OCI-LY3 (cell line): ENCODE data around the gene CHGA.
A peak's percentile ranks its signal among the peaks of the same experiment; 100 is the strongest.

Experiments used
- H2AFZ ChIP-seq: fragments of 200-600, 300-600 bp; shearing (Covaris generic); 2 replicates; pipeline ENCODE4 v1.6.0; 2014; ENCODE audit warnings: antibody characterized with exemption, low read depth, low read length
- H3K27ac ChIP-seq: fragments of 200-600, 300-600 bp; sonication (generic); 2 replicates; pipeline ENCODE4 v1.5.1; 2014; ENCODE audit warnings: mild to moderate bottlenecking, low read length, moderate library complexity, mixed read lengths
- H3K27me3 ChIP-seq: fragments of 200-600, 300-600 bp; sonication (generic); 2 replicates; pipeline ENCODE4 v1.6.1; 2014; ENCODE audit warnings: low read depth, low read length, mixed read lengths
- H3K36me3 ChIP-seq: fragments of 200-600, 300-600 bp; sonication (generic); replicated peaks from 2 replicates; pipeline ENCODE3; 2014; ENCODE audit warnings: low read depth, low read length, mixed read lengths
- H3K4me1 ChIP-seq: fragments of 300-600, 200-600 bp; sonication (generic); 2 replicates; pipeline ENCODE4 v1.6.1; 2014; ENCODE audit warnings: low read length, mixed read lengths
- H3K4me2 ChIP-seq: fragments of 200-600, 300-600 bp; sonication (generic); 2 replicates; pipeline ENCODE4 v1.6.1; 2014; ENCODE audit warnings: low read length, mixed read lengths
- H3K4me3 ChIP-seq: fragments of 300-600, 200-600 bp; sonication (generic); 2 replicates; pipeline ENCODE4 v1.5.1; 2014; ENCODE audit warnings: antibody characterized with exemption, mild to moderate bottlenecking, low read length, moderate library complexity
- H3K79me2 ChIP-seq: fragments of 300-600, 200-600 bp; shearing (Covaris generic); 2 replicates; pipeline ENCODE4 v1.6.1; 2014; ENCODE audit warnings: mild to moderate bottlenecking, low read length, mixed read lengths
- H3K9ac ChIP-seq: fragments of 300-600, 200-600 bp; shearing (Covaris generic); 2 replicates; pipeline ENCODE4 v1.6.0; 2014; ENCODE audit warnings: mild to moderate bottlenecking, low read length, moderate library complexity
- H3K9me3 ChIP-seq: fragments of 200-600, 300-600 bp; shearing (Covaris generic); 2 replicates; pipeline ENCODE4 v1.6.1; 2014; ENCODE audit warnings: low read length, mixed read lengths; ENCODE audit not compliant: insufficient read depth
- H4K20me1 ChIP-seq: fragments of 200-600, 300-600 bp; sonication (generic); 2 replicates; pipeline ENCODE4 v1.6.1; 2016; ENCODE audit warnings: low read length, mixed read lengths; ENCODE audit not compliant: insufficient read depth
- EZH2phosphoT487 ChIP-seq: fragments of 200-600 bp; shearing (Covaris generic); IDR thresholded peaks from 2 replicates; pipeline ENCODE4 v1.6.1; 2018; ENCODE audit warnings: antibody characterized with exemption, mixed run types, low read depth
- TF ChIP-seq, protein P1 (sequence below): fragments of 200-600, 300-600 bp; sonication (generic); IDR thresholded peaks from 2 replicates; pipeline ENCODE4 v1.5.1; 2014; ENCODE audit warnings: antibody characterized with exemption, low read length, low read depth

CHGA gene

DNA sequence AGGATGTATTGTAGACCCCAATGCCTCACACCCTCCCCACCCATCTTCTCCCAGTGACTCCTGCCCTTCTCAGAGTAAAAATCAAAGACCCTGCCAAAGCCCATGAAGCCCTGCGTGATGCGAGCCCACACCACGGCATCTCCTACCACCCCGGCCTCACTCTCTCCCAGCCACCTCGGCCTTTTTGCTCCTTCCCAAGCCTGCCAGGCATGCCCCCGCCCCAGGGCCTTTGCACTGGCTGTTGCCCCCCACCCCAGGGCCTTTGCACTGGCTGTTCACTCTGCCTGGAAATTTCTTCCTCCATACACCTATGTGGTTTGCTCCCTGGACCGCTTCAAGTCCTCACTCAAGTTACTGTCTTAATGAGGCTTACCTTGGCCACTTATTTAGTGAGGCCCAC lies 5.0 kb upstream of the CHGA start:
- Histone ChIP-seq H2AFZ (no peak overlapping the region), H3K4me3 (no peak overlapping the region), H3K4me1 (no peaks in the 10 kb centered on the region), H3K27ac (no peak overlapping the region), H4K20me1 (no peaks in the 10 kb centered on the region), H3K79me2 (no peaks in the 10 kb centered on the region), H3K9me3 (no peaks in the 10 kb centered on the region), H3K9ac (no peak overlapping the region), H3K27me3 (no peaks in the 10 kb centered on the region), H3K36me3 (no peaks in the 10 kb centered on the region), H3K4me2 (no peak overlapping the region)
- TF ChIP-seq EZH2phosphoT487 = no peak
- TF ChIP-seq, protein P1, sequence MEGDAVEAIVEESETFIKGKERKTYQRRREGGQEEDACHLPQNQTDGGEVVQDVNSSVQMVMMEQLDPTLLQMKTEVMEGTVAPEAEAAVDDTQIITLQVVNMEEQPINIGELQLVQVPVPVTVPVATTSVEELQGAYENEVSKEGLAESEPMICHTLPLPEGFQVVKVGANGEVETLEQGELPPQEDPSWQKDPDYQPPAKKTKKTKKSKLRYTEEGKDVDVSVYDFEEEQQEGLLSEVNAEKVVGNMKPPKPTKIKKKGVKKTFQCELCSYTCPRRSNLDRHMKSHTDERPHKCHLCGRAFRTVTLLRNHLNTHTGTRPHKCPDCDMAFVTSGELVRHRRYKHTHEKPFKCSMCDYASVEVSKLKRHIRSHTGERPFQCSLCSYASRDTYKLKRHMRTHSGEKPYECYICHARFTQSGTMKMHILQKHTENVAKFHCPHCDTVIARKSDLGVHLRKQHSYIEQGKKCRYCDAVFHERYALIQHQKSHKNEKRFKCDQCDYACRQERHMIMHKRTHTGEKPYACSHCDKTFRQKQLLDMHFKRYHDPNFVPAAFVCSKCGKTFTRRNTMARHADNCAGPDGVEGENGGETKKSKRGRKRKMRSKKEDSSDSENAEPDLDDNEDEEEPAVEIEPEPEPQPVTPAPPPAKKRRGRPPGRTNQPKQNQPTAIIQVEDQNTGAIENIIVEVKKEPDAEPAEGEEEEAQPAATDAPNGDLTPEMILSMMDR = no peak

DNA sequence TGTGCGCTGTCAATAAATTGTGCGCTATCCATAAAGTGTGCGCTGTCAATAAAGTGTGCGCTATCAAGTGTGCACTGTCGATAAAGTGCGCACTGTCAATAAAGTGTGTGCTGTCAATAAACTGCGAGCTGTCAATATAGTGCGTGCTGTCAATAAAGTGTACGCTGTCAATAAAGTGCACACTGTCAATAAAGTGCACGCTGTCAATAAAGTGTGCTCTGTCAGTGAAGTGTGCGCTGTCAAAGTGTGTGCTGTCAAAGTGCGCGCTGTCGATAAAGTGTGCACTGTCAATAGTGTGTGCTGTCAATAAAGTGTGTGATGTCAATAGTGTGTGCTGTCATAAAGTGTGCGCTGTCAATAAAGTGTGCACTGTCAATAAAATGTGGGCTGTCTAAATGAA lies 2.9 kb upstream of the CHGA start:
- no peaks in the 10 kb centered on the region for H3K36me3 ChIP-seq
- H4K20me1 ChIP-seq = no peaks in the 10 kb centered on the region
- H3K27ac ChIP-seq = no peak overlapping the region
- TF ChIP-seq, protein P1 = no peak
- no peak for TF ChIP-seq EZH2phosphoT487
- H3K79me2 ChIP-seq = no peaks in the 10 kb centered on the region
- H3K4me1 ChIP-seq = peaks cover 8% of the 10 kb centered on the region
- H3K4me2 ChIP-seq = no peak overlapping the region
- no peaks in the 10 kb centered on the region for H3K27me3 ChIP-seq
- no peak overlapping the region for H2AFZ ChIP-seq
- H3K9ac ChIP-seq = no peak overlapping the region
- H3K9me3 ChIP-seq = no peaks in the 10 kb centered on the region
- no peak overlapping the region for H3K4me3 ChIP-seq

- TF ChIP-seq EZH2phosphoT487 = no peak
- TF ChIP-seq, protein P1 = no peak
- Histone ChIP-seq H3K4me2 (no peak overlapping the region), H2AFZ (no peak overlapping the region), H3K4me3 (no peak overlapping the region), H4K20me1 (no peaks in the 10 kb centered on the region), H3K36me3 (no peaks in the 10 kb centered on the region), H3K9me3 (no peaks in the 10 kb centered on the region), H3K4me1 (peaks cover 8% of the 10 kb centered on the region), H3K79me2 (no peaks in the 10 kb centered on the region), H3K27me3 (peaks cover 5% of the 10 kb centered on the region; the same call in 1 of the 2 replicates), H3K9ac (no peak overlapping the region), H3K27ac (no peak overlapping the region)
These were observed 705 bp upstream of the CHGA start for GRCh38 chr14:92922155-92922735.

DNA sequence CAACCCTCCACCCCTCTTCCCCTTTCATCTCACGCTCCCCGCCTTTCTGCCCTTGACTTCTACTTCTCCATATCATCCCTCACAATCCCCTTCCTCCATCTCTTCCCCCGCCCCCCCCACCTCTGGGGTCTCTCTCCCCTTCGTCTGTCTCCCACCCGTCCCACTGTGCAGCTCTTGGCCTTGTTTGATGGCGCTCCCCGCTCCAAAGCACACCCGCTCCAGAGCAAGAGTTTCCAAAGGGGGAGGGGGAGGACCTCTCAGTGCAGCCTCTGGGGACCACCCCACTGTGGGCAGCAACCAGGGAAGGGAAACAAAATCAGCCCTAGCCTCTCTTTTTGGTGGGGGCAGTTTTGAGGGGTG lies 774 bp downstream of the CHGA start:
- Histone ChIP-seq H3K9ac (no peak overlapping the region), H3K4me1 (peaks cover 8% of the 10 kb centered on the region), H3K4me3 (no peak overlapping the region), H3K36me3 (no peaks in the 10 kb centered on the region), H4K20me1 (no peaks in the 10 kb centered on the region), H3K27ac (no peak overlapping the region), H3K79me2 (no peaks in the 10 kb centered on the region), H2AFZ (no peak overlapping the region), H3K27me3 (peaks cover 5% of the 10 kb centered on the region; the same call in 1 of the 2 replicates), H3K4me2 (peak overlapping the region; percentile 11; the same call in 1 of the 2 replicates), H3K9me3 (no peaks in the 10 kb centered on the region)
- TF ChIP-seq EZH2phosphoT487 = no peak
- TF ChIP-seq, protein P1 = no peak
